Right lobe of liver (tissue), 4 donors: ENCODE results near the gene ZP2.

Experiments
- POLR2A ChIP-seq: fragments of 450-650 bp; IDR thresholded peaks from one replicate; pipeline ENCODE4 v1.6.1; 2017; ENCODE audit warnings: antibody characterized with exemption, mild to moderate bottlenecking
- TF ChIP-seq, protein P1 (sequence below), 4 donors: fragments of 200-600 bp in 3 of 4; fragments of 450-650 bp in 1 of 4; IDR thresholded peaks; one replicate each; pipeline versions ENCODE4 v1.5.1 to v1.8.0; 2016 to 2022; ENCODE audit warnings: antibody characterized with exemption in 4 of 4, mild to moderate bottlenecking in 2 of 4
- donor health status: DM: no; HTN: no; CAD: no.
- donor health status: DM: no; HTN: no; CAD: no.
- donor health status: DM: no; HTN: yes; CAD: no.

DNA sequence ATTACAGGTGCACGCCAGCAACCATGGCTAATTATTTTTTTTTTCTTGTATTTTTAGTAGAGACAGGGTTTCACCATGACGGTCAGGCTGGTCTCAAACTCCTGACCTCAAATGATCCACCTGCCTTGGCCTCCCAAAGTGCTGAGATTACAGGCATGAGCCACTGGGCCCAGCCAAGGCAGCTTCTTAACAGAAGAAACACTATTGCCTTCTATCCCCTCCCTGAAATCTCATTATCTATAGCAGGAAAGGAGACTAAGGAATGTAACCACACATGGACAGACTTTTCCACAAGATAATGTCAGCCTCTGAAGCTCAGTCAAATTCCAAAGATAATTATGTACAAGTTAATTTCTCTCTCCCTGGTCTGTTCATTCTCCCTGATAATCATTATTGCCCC lies 5.7 kb upstream of the ZP2 start:
- TF ChIP-seq, protein P1, sequence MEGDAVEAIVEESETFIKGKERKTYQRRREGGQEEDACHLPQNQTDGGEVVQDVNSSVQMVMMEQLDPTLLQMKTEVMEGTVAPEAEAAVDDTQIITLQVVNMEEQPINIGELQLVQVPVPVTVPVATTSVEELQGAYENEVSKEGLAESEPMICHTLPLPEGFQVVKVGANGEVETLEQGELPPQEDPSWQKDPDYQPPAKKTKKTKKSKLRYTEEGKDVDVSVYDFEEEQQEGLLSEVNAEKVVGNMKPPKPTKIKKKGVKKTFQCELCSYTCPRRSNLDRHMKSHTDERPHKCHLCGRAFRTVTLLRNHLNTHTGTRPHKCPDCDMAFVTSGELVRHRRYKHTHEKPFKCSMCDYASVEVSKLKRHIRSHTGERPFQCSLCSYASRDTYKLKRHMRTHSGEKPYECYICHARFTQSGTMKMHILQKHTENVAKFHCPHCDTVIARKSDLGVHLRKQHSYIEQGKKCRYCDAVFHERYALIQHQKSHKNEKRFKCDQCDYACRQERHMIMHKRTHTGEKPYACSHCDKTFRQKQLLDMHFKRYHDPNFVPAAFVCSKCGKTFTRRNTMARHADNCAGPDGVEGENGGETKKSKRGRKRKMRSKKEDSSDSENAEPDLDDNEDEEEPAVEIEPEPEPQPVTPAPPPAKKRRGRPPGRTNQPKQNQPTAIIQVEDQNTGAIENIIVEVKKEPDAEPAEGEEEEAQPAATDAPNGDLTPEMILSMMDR (IDR thresholded peaks at IDR 0.05): no peak
- no peak for TF ChIP-seq POLR2A
